PC-9 (cell line): ENCODE measurements around the gene TMEM116.

Experiments used
- CTCF ChIP-seq: fragments of 200-600 bp; sonication (generic); conservative IDR thresholded peaks from 2 replicates; pipeline ENCODE4 v1.6.1; 2017; ENCODE audit warnings: mixed run types, antibody characterized with exemption, mild to moderate bottlenecking, moderate library complexity
- EZH2 ChIP-seq: fragments of 200-600 bp; sonication (generic); IDR thresholded peaks from 2 replicates; pipeline ENCODE4 v1.8.0; 2017; ENCODE audit warnings: antibody characterized with exemption, low read depth

GRCh38 chr12:111901182-111901581 is 111.8 kb downstream of the TMEM116 start:
- no peak for TF ChIP-seq CTCF
- TF ChIP-seq EZH2 = no peak
